ENCODE measurements around the gene EIF4A3. TPM values are rescaled to one million over a fixed set of nuclear protein-coding genes. Genes with fewer than 3 reads are reported as not detected.

The EIF4A3 gene
- total and polyA plus RNA-seq, 9 of the 15 experiments (the other 6 are each of a cell fraction or from before 2014, with no cell fraction given), result 62.7 to 171 (median 127) TPM

DNA sequence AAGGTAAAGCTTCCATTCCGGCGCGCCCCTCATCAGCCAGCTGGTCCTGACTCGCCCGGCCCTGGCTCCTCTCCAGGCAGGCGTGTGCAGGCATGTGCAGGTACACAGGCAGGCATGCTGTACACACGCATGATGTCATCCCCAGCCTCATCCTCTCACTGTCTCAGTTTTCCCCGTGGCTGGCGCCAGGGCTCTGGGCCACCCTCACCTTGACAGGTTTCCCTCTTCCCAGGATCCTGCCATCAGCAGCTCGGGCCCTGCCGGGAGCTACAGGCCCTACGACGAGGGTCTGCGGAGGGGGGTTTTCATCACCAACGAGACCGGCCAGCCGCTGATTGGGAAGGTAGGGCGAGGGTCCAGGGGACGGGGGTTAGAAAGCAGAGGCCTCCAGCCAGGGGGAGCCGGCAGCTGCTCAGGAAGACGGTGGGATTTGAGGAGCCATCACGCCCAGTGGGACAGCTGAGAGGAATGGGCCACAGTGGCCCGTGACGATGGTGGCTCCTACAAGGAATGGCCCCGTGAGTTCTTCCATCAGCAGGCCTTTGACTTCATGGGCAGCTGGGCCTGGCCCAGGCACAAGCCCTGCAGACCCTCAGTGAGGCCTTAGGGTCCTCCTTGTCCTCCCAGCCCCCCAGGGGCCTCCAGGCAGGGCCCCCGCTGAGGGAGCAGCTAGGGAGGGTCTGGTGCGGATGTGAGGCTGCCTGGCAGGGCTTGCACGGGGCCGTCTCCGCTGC lies 37.0 kb downstream of the EIF4A3 start:
- H4K20me1 ChIP-seq (replicated peaks; ENCODE audit: control insufficient read depth, insufficient read depth, low read length), result peaks cover 3% of the 10 kb centered on the region; the same call in 1 of the 2 replicates
- no peak for DNase-seq (ENCODE audit: extremely low read depth in 1 of 4, low spot score in 3 of 4)
- peak overlapping the region in 1 of 2 experiments; percentile 17; a peak in 1 of 4 replicates for H3K9ac ChIP-seq (ENCODE audit: insufficient read depth in 1 of 2, low read depth in 2 of 2, low read length in 2 of 2)
- 0 out of 2 replicates have a peak, but pooled peaks cover 1% of the 10 kb centered on the region for H3K9me3 ChIP-seq (replicated peaks; ENCODE audit: control insufficient read depth, insufficient read depth, low read depth, low read length)
- peaks cover 48 to 81% of the 10 kb centered on the region in 2 experiments for H3K27me3 ChIP-seq (ENCODE audit: control insufficient read depth in 2 of 2, insufficient read depth in 2 of 2, low read length in 2 of 2)
- H3K4me1 ChIP-seq (replicated peaks in 1 of 2; ENCODE audit: control insufficient read depth in 2 of 2, insufficient read depth in 2 of 2, low read length in 2 of 2), result peaks cover 4 to 58% of the 10 kb centered on the region in 2 experiments; a peak in 4 of 5 replicates
- no TSS peak for BruUV-seq (replicated peaks)
- H2AFZ ChIP-seq (ENCODE audit: low read depth, low read length), result no peak overlapping the region
- no peak overlapping the region for H3K4me2 ChIP-seq (ENCODE audit: insufficient read depth, low read length)
- FAIRE-seq, result no peak
- POLR2A ChIA-PET, result interaction anchor here (0.8 to 1.4 kb wide), 6 partner anchors 8 to 345 kb away, joined by 3 to 5 read pairs (median 4); partner anchors contain the start of gene GAA
- ATAC-seq, result no peak
- TF ChIP-seq, protein P1, sequence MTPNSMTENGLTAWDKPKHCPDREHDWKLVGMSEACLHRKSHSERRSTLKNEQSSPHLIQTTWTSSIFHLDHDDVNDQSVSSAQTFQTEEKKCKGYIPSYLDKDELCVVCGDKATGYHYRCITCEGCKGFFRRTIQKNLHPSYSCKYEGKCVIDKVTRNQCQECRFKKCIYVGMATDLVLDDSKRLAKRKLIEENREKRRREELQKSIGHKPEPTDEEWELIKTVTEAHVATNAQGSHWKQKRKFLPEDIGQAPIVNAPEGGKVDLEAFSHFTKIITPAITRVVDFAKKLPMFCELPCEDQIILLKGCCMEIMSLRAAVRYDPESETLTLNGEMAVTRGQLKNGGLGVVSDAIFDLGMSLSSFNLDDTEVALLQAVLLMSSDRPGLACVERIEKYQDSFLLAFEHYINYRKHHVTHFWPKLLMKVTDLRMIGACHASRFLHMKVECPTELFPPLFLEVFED (CRISPR knock-in tag; conservative IDR thresholded peaks at IDR 0.05), result no peak
- TF ChIP-seq HMGN3 (IDR thresholded peaks at IDR 0.05; ENCODE audit: borderline replicate concordance, extremely low read depth, insufficient read length, low read depth, low read length) (no peak), ZNF586 (CRISPR knock-in tag; conservative IDR thresholded peaks at IDR 0.05) (no peak)
- no peak overlapping the region for H3K27ac ChIP-seq (ENCODE audit: extremely low read depth, low read depth, low read length)
- H3K9me1 ChIP-seq (ENCODE audit: control insufficient read depth, insufficient read depth, low read length), result no peaks in the 10 kb centered on the region
- H3K36me3 ChIP-seq (ENCODE audit: control insufficient read depth, insufficient read depth, low read length), result no peaks in the 10 kb centered on the region
- intact Hi-C loops (cut with micrococcal nuclease), result loop anchor here (10.0 kb wide), 1 partner anchor 75 kb away; no protein-coding TSS in a partner anchor
- H3K4me3 ChIP-seq, result no peak overlapping the region
- 10% methylated on average over 23 of the region's 30 CpGs for WGBS (ENCODE audit: insufficient coverage, low coverage, missing lambda C conversion rate)
- no peaks in the 10 kb centered on the region for H3K79me2 ChIP-seq (ENCODE audit: control insufficient read depth, insufficient read depth, low read length)
- CTCF ChIA-PET (ENCODE audit: low intra/inter-chr PET ratio), result no interaction called here
- in situ Hi-C loops (cut with MboI), result no loop called here
